ENCODE measurements around the gene ATXN8OS.
A peak's percentile ranks its signal among the peaks of the same experiment; 100 is the strongest.
"Not testable (repeated sequence)": the region's sequence is repeated elsewhere in the genome, so short reads cannot be mapped to it uniquely, and the experiment has no call there.

The ATXN8OS gene

GRCh38 chr13:70107498-70108281 is at the start of gene ATXN8OS:
TSS of gene ATXN8OS (plus strand) at chr13:70107826.
- peak; percentile 43 for DNase-seq

GRCh38 chr13:70080012-70080411 is 27.6 kb upstream of the ATXN8OS start:
- DNase-seq = no peak

GRCh38 chr13:70087247-70087646 is 20.4 kb upstream of the ATXN8OS start:
- DNase-seq = no peak

GRCh38 chr13:70088926-70089325 is 18.7 kb upstream of the ATXN8OS start:
- no peak for DNase-seq

- no peak for DNase-seq
These were observed 17.4 kb upstream of the ATXN8OS start for GRCh38 chr13:70090036-70090723.

GRCh38 chr13:70098669-70099068 is 9.0 kb upstream of the ATXN8OS start:
- DNase-seq = no peak

- no peak for DNase-seq
These were observed 3.1 kb upstream of the ATXN8OS start for GRCh38 chr13:70104481-70104880.

- no peak for DNase-seq
These were observed 515 bp upstream of the ATXN8OS start for GRCh38 chr13:70107125-70107497.

- DNase-seq = no peak
These were observed 905 bp downstream of the ATXN8OS start, which contains the start of gene KLHL1 for GRCh38 chr13:70108356-70109105. TSS of gene KLHL1 (minus strand) at chr13:70108452. CDS start at chr13:70107699, 753 bp downstream.

- DNase-seq = no peak
These were observed 9.8 kb downstream of the ATXN8OS start for GRCh38 chr13:70117338-70117905.

- DNase-seq = no peak
These were observed 18.1 kb downstream of the ATXN8OS start for GRCh38 chr13:70125693-70126092.

- no peak for DNase-seq
These were observed 20.5 kb downstream of the ATXN8OS start for GRCh38 chr13:70128098-70128497.

- DNase-seq = not testable (repeated sequence)
These were observed 35.0 kb downstream of the ATXN8OS start for GRCh38 chr13:70142658-70143057.

- DNase-seq = no peak
These were observed 54.5 kb downstream of the ATXN8OS start for GRCh38 chr13:70162141-70162540.

GRCh38 chr13:70170689-70171088 is 63.1 kb downstream of the ATXN8OS start:
- DNase-seq = no peak

- DNase-seq = no peak
These were observed 63.5 kb downstream of the ATXN8OS start for GRCh38 chr13:70171151-70171550.

- no peak for DNase-seq
These were observed 65.4 kb downstream of the ATXN8OS start for GRCh38 chr13:70172946-70173597.

GRCh38 chr13:70173598-70173959 is 66.0 kb downstream of the ATXN8OS start:
- DNase-seq = no peak

- no peak for DNase-seq
These were observed 70.7 kb downstream of the ATXN8OS start for GRCh38 chr13:70178346-70178745.

Data from right forelimb (tissue), 1 donor.